DOHH2 (cell line): ENCODE data around the gene PAX3.

Experiments used
- CTCF ChIP-seq: fragments of 200-600 bp; sonication (generic); IDR thresholded peaks from one replicate; pipeline ENCODE4 v1.5.1; 2014; ENCODE audit warnings: antibody characterized with exemption, mild to moderate bottlenecking, low read depth, low read length; ENCODE audit not compliant: poor library complexity, severe bottlenecking
- EZH2phosphoT487 ChIP-seq: fragments of 200-600 bp; sonication (generic); IDR thresholded peaks from 2 replicates; pipeline ENCODE4 v1.6.1; 2017; ENCODE audit warnings: borderline replicate concordance, mild to moderate bottlenecking, antibody characterized with exemption, low read length, moderate library complexity, mixed read lengths

DNA sequence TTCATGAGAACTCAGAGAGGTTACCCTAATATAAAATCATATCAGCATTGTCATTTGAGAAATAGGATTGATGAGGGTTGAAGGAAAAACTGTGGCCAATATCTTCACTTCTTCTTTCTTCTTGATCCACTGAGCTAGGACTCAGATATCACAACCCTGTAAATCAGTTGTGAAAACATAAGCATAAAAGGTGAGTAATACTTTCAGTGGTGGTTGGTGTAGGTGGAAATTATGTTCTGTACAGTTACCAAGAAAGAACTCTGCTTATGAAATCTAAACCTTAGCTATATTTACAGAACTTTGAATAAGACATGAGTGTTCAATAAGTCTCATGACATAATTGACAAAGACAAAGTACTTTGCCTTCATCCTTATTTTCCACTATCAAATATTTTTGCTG lies 56.3 kb downstream of the PAX3 start:
- TF ChIP-seq EZH2phosphoT487 (no peak), CTCF (no peak)
